ENCODE results near the gene PRPF40B.

Gene PRPF40B

GRCh38 chr12:49689785-49690184 is 66.4 kb downstream of the PRPF40B start:
- no peak overlapping the region for H3K4me3 ChIP-seq (ENCODE audit: low read length)
- no peak for DNase-seq (ENCODE audit: low read depth)
- TF ChIP-seq, protein P1, sequence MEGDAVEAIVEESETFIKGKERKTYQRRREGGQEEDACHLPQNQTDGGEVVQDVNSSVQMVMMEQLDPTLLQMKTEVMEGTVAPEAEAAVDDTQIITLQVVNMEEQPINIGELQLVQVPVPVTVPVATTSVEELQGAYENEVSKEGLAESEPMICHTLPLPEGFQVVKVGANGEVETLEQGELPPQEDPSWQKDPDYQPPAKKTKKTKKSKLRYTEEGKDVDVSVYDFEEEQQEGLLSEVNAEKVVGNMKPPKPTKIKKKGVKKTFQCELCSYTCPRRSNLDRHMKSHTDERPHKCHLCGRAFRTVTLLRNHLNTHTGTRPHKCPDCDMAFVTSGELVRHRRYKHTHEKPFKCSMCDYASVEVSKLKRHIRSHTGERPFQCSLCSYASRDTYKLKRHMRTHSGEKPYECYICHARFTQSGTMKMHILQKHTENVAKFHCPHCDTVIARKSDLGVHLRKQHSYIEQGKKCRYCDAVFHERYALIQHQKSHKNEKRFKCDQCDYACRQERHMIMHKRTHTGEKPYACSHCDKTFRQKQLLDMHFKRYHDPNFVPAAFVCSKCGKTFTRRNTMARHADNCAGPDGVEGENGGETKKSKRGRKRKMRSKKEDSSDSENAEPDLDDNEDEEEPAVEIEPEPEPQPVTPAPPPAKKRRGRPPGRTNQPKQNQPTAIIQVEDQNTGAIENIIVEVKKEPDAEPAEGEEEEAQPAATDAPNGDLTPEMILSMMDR (conservative IDR thresholded peaks at IDR 0.05; ENCODE audit: low read depth, low read length), result no peak

- DNase-seq (ENCODE audit: low read depth), result no peak
- no peak overlapping the region for H3K4me3 ChIP-seq (ENCODE audit: low read length)
- TF ChIP-seq, protein P1 (conservative IDR thresholded peaks at IDR 0.05; ENCODE audit: low read depth, low read length), result no peak
These were observed 69.5 kb downstream of the PRPF40B start for GRCh38 chr12:49692851-49693250.

DNA sequence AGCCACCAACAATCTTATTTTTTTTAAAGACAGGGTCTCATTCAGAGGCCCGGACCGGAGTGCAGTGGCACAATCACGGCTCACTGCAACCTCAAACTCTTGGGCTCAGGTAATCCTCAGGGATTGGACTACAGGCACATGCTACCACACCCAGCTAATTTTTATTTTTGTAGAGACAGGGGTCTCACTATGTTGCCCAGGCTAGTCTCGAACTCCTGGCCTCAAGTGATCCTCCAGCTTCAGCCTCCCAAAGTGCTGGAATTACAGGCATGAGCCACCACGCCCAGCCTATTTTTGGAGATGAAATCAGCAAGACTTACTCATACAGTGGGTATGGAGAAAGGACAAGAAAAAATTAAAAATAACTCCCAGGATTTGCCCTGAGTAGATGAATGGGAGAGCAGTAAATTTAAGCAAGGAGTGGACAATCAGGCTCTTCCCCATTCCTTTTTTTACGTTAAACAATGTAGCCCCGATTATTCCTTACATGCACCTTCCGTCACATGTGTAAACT is 70.6 kb downstream of the PRPF40B start:
- DNase-seq (ENCODE audit: low read depth), result no peak
- TF ChIP-seq, protein P1 (conservative IDR thresholded peaks at IDR 0.05; ENCODE audit: low read depth, low read length), result no peak
- no peak overlapping the region for H3K4me3 ChIP-seq (ENCODE audit: low read length)

All from retinal pigment epithelial cell (primary cell).